ENCODE results near the gene BRD1. TPM values are rescaled to one million over a fixed set of nuclear protein-coding genes. Genes with fewer than 3 reads are reported as not detected.

The BRD1 gene
- total and polyA plus RNA-seq, 9 of the 15 experiments (the other 6 are each of a cell fraction or from before 2014, with no cell fraction given), result 0.42 to 17.6 (median 5.5) TPM

GRCh38 chr22:49770547-49771265, 57.0 kb downstream of the BRD1 start:
- Histone ChIP-seq H3K36me3 (ENCODE audit: control insufficient read depth, insufficient read depth, low read length) (peaks cover 20% of the 10 kb centered on the region; the same call in 1 of the 3 replicates), H3K4me3 (no peak overlapping the region), H3K9ac (ENCODE audit: insufficient read depth in 1 of 2, low read depth in 2 of 2, low read length in 2 of 2) (no peak overlapping the region), H3K9me3 (replicated peaks; ENCODE audit: control insufficient read depth, insufficient read depth, low read depth, low read length) (peaks cover 3% of the 10 kb centered on the region), H3K4me1 (replicated peaks in 1 of 2; ENCODE audit: control insufficient read depth in 2 of 2, insufficient read depth in 2 of 2, low read length in 2 of 2) (peaks cover 0 to 19% of the 10 kb centered on the region in 2 experiments; a peak in 2 of 5 replicates), H4K20me1 (replicated peaks; ENCODE audit: control insufficient read depth, insufficient read depth, low read length) (no peaks in the 10 kb centered on the region), H3K27me3 (ENCODE audit: control insufficient read depth in 2 of 2, insufficient read depth in 2 of 2, low read length in 2 of 2) (no peaks in the 10 kb centered on the region), H3K79me2 (ENCODE audit: control insufficient read depth, insufficient read depth, low read length) (no peaks in the 10 kb centered on the region), H3K27ac (ENCODE audit: extremely low read depth, low read depth, low read length) (no peak overlapping the region), H2AFZ (ENCODE audit: low read depth, low read length) (no peak overlapping the region), H3K4me2 (ENCODE audit: insufficient read depth, low read length) (no peak overlapping the region), H3K9me1 (ENCODE audit: control insufficient read depth, insufficient read depth, low read length) (no peaks in the 10 kb centered on the region)
- TF ChIP-seq POLR2G (IDR thresholded peaks at IDR 0.05; ENCODE audit: low read depth, low read length), result peak; percentile 4; the same call in 1 of the 2 replicates
- peak; percentile 0 for TF ChIP-seq RBM22 (IDR thresholded peaks at IDR 0.05; ENCODE audit: low read depth, low read length, poor library complexity, severe bottlenecking)
- TF ChIP-seq MGA (IDR thresholded peaks at IDR 0.05), result no peak
- TF ChIP-seq HNRNPLL (IDR thresholded peaks at IDR 0.05; ENCODE audit: low read depth, low read length, poor library complexity, severe bottlenecking), result no peak
- TF ChIP-seq RBM15 (IDR thresholded peaks at IDR 0.05; ENCODE audit: insufficient read depth, low read length), result no peak
- no peak for TF ChIP-seq MEF2A (IDR thresholded peaks at IDR 0.05; ENCODE audit: control insufficient read depth, low read depth, low read length)
- no peak for TF ChIP-seq DDX20 (tag; IDR thresholded peaks at IDR 0.05; ENCODE audit: low read depth)
- TF ChIP-seq BACH1 (tag; IDR thresholded peaks at IDR 0.05), result no peak
- no peak for TF ChIP-seq COPS2 (conservative IDR thresholded peaks at IDR 0.05)
- FAIRE-seq, result no peak
- in situ Hi-C loops (cut with MboI) (no loop called here), intact Hi-C loops (cut with micrococcal nuclease) (no loop called here)
- DNase-seq (ENCODE audit: extremely low read depth in 1 of 4, low spot score in 3 of 4), result no peak
- no TSS peak for BruUV-seq (replicated peaks)
- ChIA-PET POLR2A (no interaction called here), CTCF (ENCODE audit: low intra/inter-chr PET ratio) (no interaction called here)
- no peak for ATAC-seq
- WGBS (ENCODE audit: insufficient coverage, low coverage, missing lambda C conversion rate), result 65% methylated on average over 10 of the region's 29 CpGs

Data from K562 (cell line).